ENCODE results near the gene RUNX3.

- TF ChIP-seq CTCF (optimal IDR thresholded peaks at IDR 0.05 in 1 of 3, IDR thresholded peaks at IDR 0.05 in 1 of 3, conservative IDR thresholded peaks at IDR 0.05 in 1 of 3; ENCODE audit: extremely low read depth in 1 of 3, insufficient read depth in 2 of 3, low read length in 3 of 3) (no peak), EZH2 (IDR thresholded peaks at IDR 0.05; ENCODE audit: low read length) (no peak)
Observed at GRCh38 chr1:24966724-24967346, 36.8 kb upstream of the RUNX3 start.

All from keratinocyte (primary cell).